ENCODE data around the gene NUDT3. TPM values are rescaled to one million over a fixed set of nuclear protein-coding genes. Genes with fewer than 3 reads are reported as not detected.
"Not testable (repeated sequence)": the region's sequence is repeated elsewhere in the genome, so short reads cannot be mapped to it uniquely, and the experiment has no call there.

Gene NUDT3
- total and polyA plus RNA-seq, 5 experiments from 2014 or later = 7.4 to 31.7 (median 10.8) TPM

- ATAC-seq = no peak
- peaks cover 14 to 47% (median 34%) of the 10 kb centered on the region in 4 donors for H3K4me1 Mint-ChIP-seq
- H3K4me3 Mint-ChIP-seq = peak overlapping the region in 7 of 10 donors; percentile 4 to 75 (median 28)
- peak overlapping the region in 7 of 10 donors; percentile 27 to 96 (median 56) for H3K27ac Mint-ChIP-seq
- DNase-seq = no peak
- no peaks in the 10 kb centered on the region for H3K27me3 Mint-ChIP-seq
- H3K36me3 Mint-ChIP-seq = peaks cover 4 to 72% (median 13%) of the 10 kb centered on the region in 3 donors
- H3K9me3 Mint-ChIP-seq = no peaks in the 10 kb centered on the region
- POLR2A ChIA-PET = interaction anchor here (1.2 to 3.5 kb wide), 3 partner anchors 8 to 227 kb away, joined by 4 to 34 read pairs (median 8); no protein-coding TSS in a partner anchor
Observed at GRCh38 chr6:34423254-34423653, 30.8 kb upstream of the NUDT3 start.

- POLR2A ChIA-PET = no interaction called here
Observed at GRCh38 chr6:34418367-34418766, 25.9 kb upstream of the NUDT3 start.

DNA sequence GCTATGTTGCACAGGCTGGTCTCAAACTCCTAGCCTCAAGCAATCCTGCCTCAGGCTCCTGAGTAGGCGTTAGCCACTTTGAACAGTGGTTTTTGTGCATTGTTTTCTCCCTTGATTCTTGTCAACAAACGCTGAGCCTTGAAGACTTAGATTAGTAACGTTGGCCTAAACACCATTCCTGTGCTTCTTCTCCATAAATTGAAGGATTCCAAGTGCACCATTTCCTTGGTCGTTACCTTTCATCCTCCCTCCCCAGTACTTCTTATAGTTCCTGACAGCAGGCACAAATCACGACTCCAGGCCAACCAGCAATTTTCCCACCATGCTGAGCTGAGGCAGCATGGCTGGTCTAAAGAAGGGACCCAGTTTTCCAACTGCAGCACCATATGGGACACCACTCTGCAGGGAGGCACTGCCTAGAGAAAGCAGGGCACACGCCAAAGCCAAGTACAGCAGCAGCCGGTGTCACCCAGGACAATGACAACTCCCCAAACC is 24.5 kb upstream of the NUDT3 start:
- no peaks in the 10 kb centered on the region for H3K9me3 Mint-ChIP-seq
- POLR2A ChIA-PET = interaction anchor here (2.9 to 4.6 kb wide), 2 partner anchors 8 to 168 kb away, joined by 28 to 34 read pairs; partner anchors contain the start of genes RPS10 and SMIM29
- peaks cover 9 to 22% (median 14%) of the 10 kb centered on the region in 4 donors for H3K4me1 Mint-ChIP-seq
- DNase-seq (no peak), ATAC-seq (no peak)
- peaks cover 5 to 76% (median 9%) of the 10 kb centered on the region in 3 donors for H3K36me3 Mint-ChIP-seq
- no peaks in the 10 kb centered on the region for H3K27me3 Mint-ChIP-seq
- H3K27ac Mint-ChIP-seq = peak overlapping the region in 2 of 10 donors; percentile 40 to 58
- peak overlapping the region in 1 of 10 donors; percentile 13 for H3K4me3 Mint-ChIP-seq

More at GRCh38 chr6:34418367-34418766, 25.9 kb upstream of the NUDT3 start:
- Mint-ChIP-seq H3K27ac (peak overlapping the region in 4 of 10 donors; percentile 8 to 56 (median 18)), H3K36me3 (peaks cover 5 to 88% (median 11%) of the 10 kb centered on the region in 3 donors), H3K4me3 (no peak overlapping the region), H3K27me3 (no peaks in the 10 kb centered on the region), H3K4me1 (peaks cover 10 to 29% (median 17%) of the 10 kb centered on the region in 4 donors), H3K9me3 (no peaks in the 10 kb centered on the region)
- ATAC-seq = no peak
- DNase-seq = no peak

- H3K4me1 Mint-ChIP-seq = peaks cover 0 to 14% (median 9%) of the 10 kb centered on the region in 4 donors
- H3K4me3 Mint-ChIP-seq = no peak overlapping the region
- POLR2A ChIA-PET = interaction anchor here (0.6 to 4.6 kb wide), 13 partner anchors 10 to 826 kb away, joined by 3 to 34 read pairs (median 7); partner anchors contain the start of genes HMGA1, NUDT3, RPS10 and SMIM29
- DNase-seq = peak in 9 of 10 donors; percentile 21 to 72 (median 35)
- no peaks in the 10 kb centered on the region for H3K27me3 Mint-ChIP-seq
- peak overlapping the region in 4 of 10 donors; percentile 6 to 75 (median 53) for H3K27ac Mint-ChIP-seq
- H3K36me3 Mint-ChIP-seq = peaks cover 5 to 62% (median 5%) of the 10 kb centered on the region in 3 donors
- H3K9me3 Mint-ChIP-seq = no peaks in the 10 kb centered on the region
- peak; percentile 76 to 86 for ATAC-seq
Observed at GRCh38 chr6:34414999-34415858, 22.8 kb upstream of the NUDT3 start.

GRCh38 chr6:34412643-34413214 is 20.3 kb upstream of the NUDT3 start:
- ATAC-seq (no peak), DNase-seq (no peak)
- POLR2A ChIA-PET = interaction anchor here (4.6 kb wide), 1 partner anchor 12 kb away, joined by 34 read pairs; the partner anchor contains the start of gene RPS10
- no peaks in the 10 kb centered on the region for H3K27me3 Mint-ChIP-seq
- H3K9me3 Mint-ChIP-seq = no peaks in the 10 kb centered on the region
- H3K27ac Mint-ChIP-seq = peak overlapping the region in 4 of 10 donors; percentile 2 to 75 (median 40)
- peaks cover 0 to 10% (median 5%) of the 10 kb centered on the region in 4 donors for H3K4me1 Mint-ChIP-seq
- H3K36me3 Mint-ChIP-seq = peaks cover 5 to 37% (median 5%) of the 10 kb centered on the region in 3 donors
- no peak overlapping the region for H3K4me3 Mint-ChIP-seq

GRCh38 chr6:34412016-34412415 is 19.5 kb upstream of the NUDT3 start:
- no peaks in the 10 kb centered on the region for H3K9me3 Mint-ChIP-seq
- H3K4me1 Mint-ChIP-seq = peaks cover 0 to 10% (median 4%) of the 10 kb centered on the region in 4 donors
- DNase-seq = no peak
- POLR2A ChIA-PET = interaction anchor here (0.6 kb wide), 1 partner anchor 256 kb away, joined by 3 read pairs; no protein-coding TSS in a partner anchor
- peak overlapping the region in 2 of 10 donors; percentile 31 to 53 for H3K27ac Mint-ChIP-seq
- no peaks in the 10 kb centered on the region for H3K27me3 Mint-ChIP-seq
- no peak overlapping the region for H3K4me3 Mint-ChIP-seq
- no peak for ATAC-seq
- peaks cover 3 to 30% (median 4%) of the 10 kb centered on the region in 3 donors for H3K36me3 Mint-ChIP-seq

GRCh38 chr6:34407915-34408314 is 15.4 kb upstream of the NUDT3 start:
- DNase-seq, ATAC-seq, H3K4me1 Mint-ChIP-seq, H3K36me3 Mint-ChIP-seq, POLR2A ChIA-PET, H3K27me3 Mint-ChIP-seq, H3K4me3 Mint-ChIP-seq, H3K9me3 Mint-ChIP-seq, H3K27ac Mint-ChIP-seq: not testable (repeated sequence)

GRCh38 chr6:34396518-34396917 is 4.0 kb upstream of the NUDT3 start:
- Mint-ChIP-seq H3K27me3 (no peaks in the 10 kb centered on the region), H3K4me3 (no peak overlapping the region), H3K27ac (no peak overlapping the region), H3K4me1 (peaks cover 4 to 14% (median 10%) of the 10 kb centered on the region in 4 donors), H3K36me3 (no peaks in the 10 kb centered on the region), H3K9me3 (no peaks in the 10 kb centered on the region)
- no peak for DNase-seq
- POLR2A ChIA-PET = interaction anchor here (1.1 kb wide), 1 partner anchor 28 kb away, joined by 3 read pairs; no protein-coding TSS in a partner anchor
- no peak for ATAC-seq

DNA sequence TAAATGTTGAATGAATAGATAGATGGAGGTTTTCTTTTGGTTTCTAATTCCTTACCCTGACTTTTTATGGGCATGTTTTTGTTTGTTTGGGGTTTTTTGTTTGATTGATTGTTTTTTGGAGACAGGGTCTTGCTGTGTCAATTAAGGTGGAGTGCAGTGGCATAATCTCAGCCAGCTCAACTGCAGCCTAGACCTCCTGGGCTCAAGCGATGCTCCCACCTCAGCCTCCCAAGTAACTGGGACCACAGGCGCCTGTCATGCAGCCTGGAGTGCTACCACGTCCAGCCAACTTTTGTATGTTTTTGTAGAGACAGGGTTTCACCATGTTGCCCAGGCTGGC is 1.5 kb upstream of the NUDT3 start:
- H3K36me3 Mint-ChIP-seq = no peaks in the 10 kb centered on the region
- no peaks in the 10 kb centered on the region for H3K9me3 Mint-ChIP-seq
- POLR2A ChIA-PET = no interaction called here
- ATAC-seq (no peak), DNase-seq (no peak)
- peaks cover 8 to 19% (median 16%) of the 10 kb centered on the region in 4 donors for H3K4me1 Mint-ChIP-seq
- H3K27me3 Mint-ChIP-seq = no peaks in the 10 kb centered on the region
- peak overlapping the region in 9 of 10 donors; percentile 34 to 99 (median 72) for H3K4me3 Mint-ChIP-seq
- peak overlapping the region in 5 of 10 donors; percentile 40 to 98 (median 81) for H3K27ac Mint-ChIP-seq

DNA sequence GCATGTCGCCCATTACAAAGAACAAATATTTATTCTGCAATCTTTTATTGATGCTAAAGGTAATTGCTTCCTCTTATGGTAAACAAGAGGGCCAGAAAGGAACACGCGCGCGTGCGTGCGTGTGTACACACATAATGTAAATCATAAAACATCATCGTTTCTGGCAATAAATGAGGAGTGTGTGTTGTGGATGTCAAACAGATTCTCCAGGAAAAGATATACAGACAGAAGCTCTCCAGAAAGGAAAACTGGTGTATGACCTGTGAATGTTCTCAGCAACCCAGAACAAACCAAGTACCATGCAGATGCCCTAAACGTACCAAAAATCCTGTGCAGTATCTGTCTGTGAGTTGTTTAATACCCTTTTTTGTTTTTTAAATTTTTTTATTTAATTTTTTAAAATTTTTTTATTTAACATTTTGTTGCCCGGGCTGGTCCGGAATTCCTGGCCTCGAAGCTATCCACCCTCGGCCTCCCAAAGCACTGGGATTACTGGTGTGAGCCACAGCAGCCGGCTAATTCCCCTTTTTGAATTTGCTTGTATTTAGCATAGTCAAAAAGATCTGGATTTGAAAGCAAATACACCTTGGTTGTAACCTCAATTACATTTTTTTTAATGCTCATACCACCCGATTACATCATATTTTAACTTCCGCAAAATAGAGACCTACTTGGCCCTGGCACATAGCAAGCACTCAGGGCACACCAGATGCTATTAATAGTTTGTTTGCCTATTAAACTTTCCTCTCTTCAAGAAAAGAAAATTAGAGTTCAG is 909 bp upstream of the NUDT3 start:
- H3K4me1 Mint-ChIP-seq = peaks cover 8 to 24% (median 20%) of the 10 kb centered on the region in 4 donors
- no peaks in the 10 kb centered on the region for H3K27me3 Mint-ChIP-seq
- peak overlapping the region; percentile 87 to 98 (median 96) for H3K27ac Mint-ChIP-seq
- peak overlapping the region in 9 of 10 donors; percentile 52 to 100 (median 84) for H3K4me3 Mint-ChIP-seq
- no peak for DNase-seq
- no peak for ATAC-seq
- no peaks in the 10 kb centered on the region for H3K9me3 Mint-ChIP-seq
- H3K36me3 Mint-ChIP-seq = no peaks in the 10 kb centered on the region
- POLR2A ChIA-PET = interaction anchor here (0.6 to 3.5 kb wide), 7 partner anchors 22 to 208 kb away, joined by 3 to 33 read pairs (median 8); partner anchors contain the start of genes HMGA1 and SMIM29

DNA sequence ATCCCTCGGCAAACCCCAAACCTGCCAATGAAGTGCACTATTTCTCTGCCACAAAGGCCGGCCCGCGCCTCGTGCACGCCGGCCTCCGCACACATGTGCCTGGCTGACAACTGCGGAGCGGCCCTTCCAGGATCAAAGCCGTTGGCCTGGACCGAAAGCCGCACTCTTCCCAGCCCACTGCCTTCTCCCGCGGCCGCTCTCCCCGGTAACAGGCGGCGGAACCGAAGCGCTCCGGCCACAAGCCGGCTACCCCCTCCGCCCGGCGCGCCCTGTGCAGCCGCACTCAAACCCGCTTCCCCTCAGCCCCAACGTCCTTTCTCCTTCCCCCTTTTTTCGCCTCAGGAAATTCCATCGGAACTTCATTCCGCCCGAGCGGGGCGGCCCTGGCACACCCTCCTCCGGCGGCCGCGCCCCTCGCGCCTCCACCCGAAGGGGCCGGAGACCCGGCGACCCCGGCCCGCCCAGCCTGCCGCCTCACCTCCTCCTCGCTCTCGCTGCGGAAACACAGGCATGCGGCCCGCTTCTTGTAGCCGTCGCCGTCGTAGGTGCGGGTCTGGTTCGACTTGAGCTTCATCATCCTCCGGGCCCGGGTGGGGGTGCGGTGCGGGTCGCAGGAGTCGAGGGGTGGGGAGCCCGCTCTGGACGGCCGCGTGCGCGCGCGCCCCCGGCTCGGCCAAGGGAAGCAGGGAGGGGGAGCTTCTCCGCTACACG is 528 bp downstream of the NUDT3 start:
- peak; percentile 11 to 33 for ATAC-seq
- Mint-ChIP-seq H3K27me3 (no peaks in the 10 kb centered on the region), H3K4me1 (peaks cover 8 to 32% (median 23%) of the 10 kb centered on the region in 4 donors), H3K4me3 (no peak overlapping the region), H3K27ac (peak overlapping the region in 3 of 10 donors; percentile 20 to 98 (median 76)), H3K9me3 (no peaks in the 10 kb centered on the region), H3K36me3 (no peaks in the 10 kb centered on the region)
- peak in 9 of 10 donors; percentile 6 to 63 (median 39) for DNase-seq
- POLR2A ChIA-PET = interaction anchor here (0.6 to 3.5 kb wide), 10 partner anchors 18 to 228 kb away, joined by 3 to 33 read pairs (median 6); partner anchors contain the start of genes HMGA1, RPS10 and SMIM29

All from naive thymus-derived CD8-positive, alpha-beta T cell (primary cell).